Peyer's patch (tissue), 4 donors: ENCODE measurements around the gene CEP68.

Source experiments
- CTCF ChIP-seq, 6 experiments: fragments of 450-650 bp in 4 of 6; fragments of 200-600 bp in 2 of 6; sonication (generic) in 1 of 6; IDR thresholded peaks; one replicate each; pipeline ENCODE4 v1.5.1; 2017 to 2019; ENCODE audit warnings: antibody characterized with exemption in 6 of 6, mild to moderate bottlenecking in 3 of 6, moderate library complexity in 1 of 6
- POLR2A ChIP-seq, 2 donors: fragments of 450-650 bp; IDR thresholded peaks; one replicate each; pipeline ENCODE4 v1.5.1; 2017; ENCODE audit warnings: antibody characterized with exemption in 2 of 2, mild to moderate bottlenecking in 2 of 2, moderate library complexity in 2 of 2

DNA sequence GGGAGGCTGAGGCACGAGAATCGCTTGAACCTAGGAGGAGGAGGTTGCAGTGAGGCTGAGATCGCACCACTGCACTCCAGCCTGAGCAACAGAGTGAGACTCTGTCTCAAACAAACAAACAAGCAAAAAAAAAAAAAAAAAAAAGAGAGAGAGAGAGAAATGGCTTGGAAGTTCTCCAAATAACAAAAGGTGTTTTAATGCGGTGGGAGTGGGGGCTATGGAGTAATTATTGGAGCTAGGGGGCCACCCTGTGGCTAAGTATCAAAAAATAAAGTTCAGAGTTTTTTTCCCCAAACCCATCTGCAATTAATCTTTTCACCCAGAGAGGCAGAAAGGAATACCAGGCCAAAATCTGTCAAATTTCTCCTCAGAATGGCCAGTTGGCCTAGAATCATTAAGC lies 23.0 kb upstream of the CEP68 start:
- TF ChIP-seq CTCF (IDR thresholded peaks at IDR 0.05) (peak in 4 of 6 experiments; percentile 15 to 22 (median 20)), POLR2A (IDR thresholded peaks at IDR 0.05) (no peak)
